Right kidney (tissue), 1 donor: Measurements from ENCODE around the gene SIAE.
"Not testable (repeated sequence)": the region's sequence is repeated elsewhere in the genome, so short reads cannot be mapped to it uniquely, and the experiment has no call there.

Experiments
- DNase-seq: peaks from one replicate; pipeline ENCODE4 v3.0.0-alpha.2; 2016

Gene SIAE

GRCh38 chr11:124625504-124626168, 47.9 kb downstream of the SIAE start:
- no peak for DNase-seq

GRCh38 chr11:124623861-124624525, 49.5 kb downstream of the SIAE start:
- no peak for DNase-seq

DNA sequence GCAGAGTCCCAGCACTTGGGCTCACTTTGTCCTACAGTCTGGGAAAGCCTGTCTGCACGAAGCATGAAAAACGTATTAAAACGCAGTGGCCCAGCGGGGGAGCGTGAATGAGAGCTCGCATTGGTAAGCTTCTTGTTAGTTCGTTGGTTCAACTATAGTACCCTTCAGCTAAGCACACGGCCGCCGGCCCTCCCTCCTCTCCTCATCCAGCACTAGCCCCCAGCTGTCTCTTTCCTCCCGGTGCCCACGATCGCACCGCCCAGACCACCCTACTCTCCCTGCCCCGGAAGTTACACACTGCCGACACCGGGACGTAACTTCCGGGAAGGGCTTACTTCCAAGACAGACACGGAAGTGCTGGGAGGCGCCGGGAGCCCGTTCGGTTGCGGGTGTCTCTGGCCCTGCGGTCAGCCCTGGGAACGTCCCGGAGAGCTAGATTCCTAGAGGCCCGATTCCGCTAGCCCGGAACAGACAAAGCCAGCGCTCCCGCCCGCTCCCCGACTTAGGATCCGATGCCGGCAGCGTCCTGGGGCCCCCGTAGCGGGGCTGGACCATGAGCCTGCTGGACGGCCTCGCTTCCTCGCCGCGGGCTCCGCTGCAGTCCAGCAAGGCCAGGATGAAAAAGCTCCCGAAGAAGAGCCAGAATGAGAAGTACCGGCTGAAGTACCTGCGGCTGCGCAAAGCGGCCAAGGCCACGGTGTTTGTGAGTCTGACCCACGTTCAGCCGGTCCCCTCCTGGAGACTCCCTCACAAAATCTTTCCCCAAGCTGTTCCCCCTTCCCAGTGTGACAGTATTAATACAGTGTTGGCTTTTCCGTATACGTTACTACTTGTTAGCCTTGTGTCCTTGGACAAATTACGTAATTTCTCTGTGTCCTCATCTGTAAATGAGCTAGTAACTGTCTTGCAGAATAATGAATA, 50.7 kb downstream of the SIAE start, which contains the start of gene TBRG1:
Gene TBRG1 (plus strand): TSS at position 334 of the 921 bp plus-strand sequence. CDS start 220 bp downstream, at position 554.
- DNase-seq: peak; percentile 93

DNA sequence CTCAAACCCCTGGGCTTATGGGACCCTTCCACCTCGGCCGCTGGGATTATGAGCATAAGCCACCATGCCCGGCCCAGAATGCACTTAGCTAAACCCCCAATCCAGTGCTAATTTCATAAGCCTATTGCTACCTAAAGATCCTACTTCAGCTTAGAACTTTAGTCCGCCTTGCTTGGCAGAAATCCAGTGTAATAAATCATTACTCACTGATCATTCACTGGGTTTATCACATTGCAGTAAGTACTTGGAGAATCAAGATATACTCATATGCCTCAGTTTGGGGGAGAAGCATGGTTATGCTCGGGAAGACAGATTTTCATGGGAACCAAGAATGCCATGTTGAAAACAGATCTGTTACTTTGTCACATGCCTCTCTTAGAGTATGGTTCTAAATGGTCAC, 54.7 kb downstream of the SIAE start:
- no peak for DNase-seq

DNA sequence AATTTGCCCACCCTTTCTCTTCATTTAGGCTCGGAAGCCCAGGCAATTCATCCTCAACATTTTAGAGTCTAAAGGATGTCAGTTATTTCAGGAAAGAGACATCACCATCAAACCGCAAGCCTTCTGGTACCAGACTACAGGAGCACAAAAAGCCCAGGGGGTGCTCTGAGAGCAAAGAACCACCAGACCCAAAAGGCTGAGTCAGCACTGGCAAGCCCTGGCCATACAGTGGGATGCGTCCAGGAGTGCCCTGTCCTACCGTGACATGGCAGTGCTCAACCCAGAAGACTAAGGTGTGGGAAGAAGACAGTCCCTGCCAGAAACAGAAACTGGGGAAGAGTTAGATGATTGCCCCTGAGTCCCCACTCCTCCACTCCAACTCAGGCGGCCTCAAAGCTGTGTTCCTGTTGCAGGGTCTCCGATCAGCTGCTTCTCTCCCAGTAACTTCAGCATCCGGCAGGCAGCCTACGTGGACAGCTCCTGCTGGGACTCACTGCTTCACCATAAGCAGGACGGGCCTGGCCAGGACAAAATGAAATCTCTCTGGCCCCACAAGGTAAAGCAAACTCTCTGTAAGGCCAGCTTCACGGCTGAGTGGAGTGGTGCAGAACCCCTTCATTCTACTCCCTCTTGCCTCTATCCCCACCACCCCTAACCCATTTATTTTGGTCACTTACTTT, 60.8 kb downstream of the SIAE start:
- peak; percentile 8 for DNase-seq

DNA sequence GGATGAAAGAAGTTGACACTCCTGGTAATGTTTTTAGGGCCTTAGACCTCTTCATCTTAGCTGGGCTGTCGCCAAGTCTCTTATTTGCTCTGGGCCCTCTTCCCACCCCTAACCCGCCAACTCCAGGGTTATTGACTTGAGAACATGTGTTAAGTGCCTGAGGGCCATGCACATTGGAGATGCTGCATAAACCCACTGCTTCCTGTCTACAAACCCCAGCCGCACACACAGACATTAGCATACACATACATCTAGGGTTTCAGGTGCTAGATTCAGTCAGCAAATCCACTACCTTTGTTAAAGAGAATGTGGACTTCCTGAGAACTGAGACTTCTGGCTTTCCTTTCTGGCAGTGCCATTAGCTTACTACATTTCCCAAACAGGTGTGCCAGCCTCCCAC, 61.5 kb downstream of the SIAE start:
- DNase-seq: no peak

DNA sequence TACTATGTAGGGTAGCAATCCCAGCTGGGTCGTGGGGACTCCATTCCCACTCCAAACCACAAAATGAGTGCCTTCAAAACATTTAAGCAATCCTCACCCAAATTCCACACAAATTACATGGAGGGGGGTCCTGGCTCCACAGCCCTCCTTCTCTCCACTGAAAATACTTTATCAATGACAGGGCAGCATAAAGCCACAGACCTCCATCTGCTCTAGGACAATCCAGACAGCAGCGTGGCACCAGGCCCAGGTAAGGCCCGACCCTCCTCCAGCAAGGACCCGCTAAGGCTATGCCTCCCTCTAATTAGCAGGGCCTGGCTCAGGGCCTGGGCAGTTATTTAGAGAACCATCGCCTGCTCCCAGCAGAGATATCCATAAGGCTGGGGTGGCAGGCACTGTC, 62.5 kb downstream of the SIAE start, which contains the start of gene PANX3:
Gene PANX3 (plus strand): TSS at position 365 of the 400 bp plus-strand sequence. CDS start 129 bp downstream, outside the sequence.
- DNase-seq: no peak

- no peak for DNase-seq
Observed at GRCh38 chr11:124610295-124610694, 63.2 kb downstream of the SIAE start.

DNA sequence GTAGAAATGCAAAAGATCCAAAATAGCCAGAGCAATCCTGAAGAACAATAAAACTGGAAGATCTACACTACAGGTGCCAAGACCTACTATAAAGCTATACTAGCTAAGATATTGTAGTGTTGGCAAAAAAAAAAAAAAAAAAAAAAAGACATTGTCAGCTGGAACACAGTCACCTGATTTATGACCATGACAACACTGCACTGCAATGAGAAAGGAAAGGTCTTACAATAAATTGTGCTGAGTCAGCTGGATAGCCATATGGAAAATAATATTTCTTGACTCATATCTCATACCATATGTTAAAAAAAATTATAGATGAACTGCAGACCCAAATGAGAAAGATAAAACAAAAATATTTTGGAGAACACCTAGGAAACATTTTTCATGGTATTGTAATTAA, 65.4 kb downstream of the SIAE start:
- no peak for DNase-seq

- DNase-seq: no peak
Observed at GRCh38 chr11:124605719-124606118, 67.8 kb downstream of the SIAE start.

- DNase-seq: not testable (repeated sequence)
Observed at GRCh38 chr11:124602723-124603122, 70.8 kb downstream of the SIAE start.

DNA sequence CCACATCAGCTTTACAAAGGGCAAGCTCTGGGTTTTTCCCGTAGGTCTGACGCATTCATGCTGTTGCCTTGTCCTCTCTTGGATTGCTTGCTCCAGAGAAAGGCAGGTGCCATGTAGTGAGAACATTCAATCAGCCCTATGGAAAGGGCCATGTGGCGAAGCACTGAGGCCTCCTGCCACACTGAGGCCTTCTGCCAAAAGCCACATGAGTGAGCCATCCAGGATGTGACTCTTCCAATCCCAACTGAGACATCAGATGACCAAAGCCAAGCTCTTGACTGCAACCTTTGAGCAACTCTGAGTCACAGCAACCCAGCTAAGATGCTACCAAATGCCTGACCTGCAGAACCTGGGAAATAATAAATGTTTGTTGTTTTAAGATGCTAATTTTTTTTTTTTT, 71.3 kb downstream of the SIAE start:
- no peak for DNase-seq

DNA sequence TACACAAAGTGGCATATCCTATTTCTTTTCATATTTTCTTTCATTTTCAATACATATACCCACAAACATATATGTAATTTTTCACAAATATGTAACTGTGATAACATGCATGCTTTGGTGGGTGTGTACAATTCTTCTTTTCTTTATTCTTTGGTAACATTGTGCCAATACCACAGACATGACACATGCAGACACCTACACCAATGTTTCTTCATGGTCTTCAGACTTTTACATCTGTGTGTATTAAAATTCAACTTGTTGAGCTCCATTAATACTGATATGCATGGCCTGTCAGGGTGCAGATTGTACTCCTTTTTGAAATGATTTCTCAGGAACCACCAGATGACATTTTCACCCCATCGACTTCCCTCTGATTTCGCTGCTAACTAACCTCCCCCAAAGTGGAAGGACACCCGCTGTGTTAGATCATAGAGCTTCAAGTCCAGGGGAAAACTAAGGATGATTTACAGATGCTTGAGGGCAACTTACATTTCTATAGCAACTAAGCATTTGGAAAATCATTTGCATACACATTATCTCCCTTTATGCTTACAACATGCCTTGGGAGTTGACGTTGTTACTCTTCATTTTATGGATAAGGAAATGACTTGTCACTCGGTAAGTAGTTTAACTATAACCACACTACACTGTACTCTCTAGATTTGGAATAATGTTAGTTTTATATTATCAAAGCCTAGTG, 72.8 kb downstream of the SIAE start:
- no peak for DNase-seq

- DNase-seq: no peak
Observed at GRCh38 chr11:124597626-124598025, 75.9 kb downstream of the SIAE start.

GRCh38 chr11:124595302-124595701, 78.2 kb downstream of the SIAE start:
- DNase-seq: no peak

GRCh38 chr11:124592627-124593026, 80.9 kb downstream of the SIAE start:
- no peak for DNase-seq

DNA sequence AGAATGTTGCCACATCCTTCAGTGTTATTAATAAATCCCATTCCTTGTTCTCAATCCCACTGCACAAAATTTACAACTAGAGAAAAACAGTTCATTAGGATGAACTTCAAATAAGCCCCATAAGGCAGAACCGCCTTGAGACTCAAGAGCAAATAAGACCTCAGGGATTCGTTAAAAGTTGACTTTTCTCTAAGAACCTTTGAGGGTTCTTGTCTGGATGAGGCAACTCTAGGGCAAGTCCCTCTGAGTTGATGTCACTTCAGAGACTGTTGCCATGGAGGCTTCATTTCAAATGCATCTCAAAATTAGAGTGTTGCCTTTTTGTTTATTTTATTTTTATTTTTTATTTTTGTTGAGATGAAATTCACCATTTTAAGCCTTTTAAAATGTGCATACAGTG, 82.1 kb downstream of the SIAE start:
- DNase-seq: no peak

DNA sequence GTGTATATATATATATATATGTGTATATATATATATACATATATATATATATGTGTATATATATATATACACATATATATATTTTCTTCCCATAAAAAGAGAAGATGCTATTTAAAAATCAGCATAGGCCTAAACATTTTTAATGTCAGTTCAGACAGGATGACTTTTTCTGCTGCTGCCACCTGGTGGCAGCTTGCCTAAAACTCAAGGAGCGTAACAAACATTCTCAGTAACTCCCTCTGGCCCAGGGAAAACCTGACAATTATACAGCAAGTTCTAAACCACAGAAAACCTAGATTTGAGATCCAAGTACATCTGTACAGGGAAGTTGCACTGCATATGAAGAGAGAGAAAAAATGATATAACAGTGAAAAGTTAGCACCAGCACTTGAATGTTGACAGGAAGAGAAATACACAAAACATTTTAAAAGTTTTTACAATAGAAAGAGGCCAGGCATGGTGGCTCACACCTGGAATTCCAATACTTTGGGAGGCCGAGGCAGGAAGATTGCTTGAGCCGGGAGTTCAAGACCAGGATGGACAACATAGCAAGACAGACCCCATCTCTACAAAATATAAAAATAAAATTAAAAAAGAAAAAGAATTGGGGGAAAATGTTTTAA, 87.2 kb downstream of the SIAE start:
- peak; percentile 12 for DNase-seq

DNA sequence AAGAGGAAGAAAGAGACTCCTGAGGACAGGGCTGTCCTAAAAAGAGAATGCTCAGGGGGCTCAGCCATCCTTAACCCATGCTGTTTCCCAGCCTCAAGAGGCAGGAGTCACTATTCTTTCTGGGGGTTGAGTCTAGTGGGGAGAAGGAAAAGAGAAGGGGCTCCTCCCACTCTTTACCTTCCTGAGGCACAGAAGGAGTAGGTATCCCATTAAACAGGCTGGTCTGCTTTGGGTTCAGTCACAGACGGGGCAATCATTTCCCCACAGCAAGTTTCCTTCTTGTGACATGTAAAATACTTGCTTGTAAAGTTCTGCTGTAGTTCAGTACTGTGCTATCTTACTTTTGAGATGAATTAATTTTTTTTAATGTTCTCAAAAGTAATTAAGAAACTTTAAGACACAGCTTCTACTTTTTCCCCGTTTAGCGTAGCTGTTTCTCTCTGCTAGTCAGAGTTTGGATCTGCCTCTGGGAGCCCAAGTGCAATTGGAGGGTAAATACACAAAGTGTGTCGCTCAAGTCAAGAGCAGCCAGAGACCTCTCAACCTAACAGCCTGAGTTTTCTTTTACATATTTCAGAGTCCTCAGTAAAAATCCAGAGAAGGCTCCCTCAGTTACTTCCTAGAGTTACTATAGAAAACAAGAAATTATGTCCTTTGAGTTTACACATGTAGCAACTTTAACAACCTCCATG, 88.7 kb downstream of the SIAE start:
- no peak for DNase-seq

- DNase-seq: no peak
Observed at GRCh38 chr11:124583781-124584180, 89.8 kb downstream of the SIAE start.
